ENCODE data around the gene HSD17B10. TPM values are rescaled to one million over a fixed set of nuclear protein-coding genes. Genes with fewer than 3 reads are reported as not detected.

Gene HSD17B10
- total and polyA plus RNA-seq, 2 of the 13 experiments (the other 11 are each of a cell fraction or from before 2014, with no cell fraction given) = 68.7 to 84.7 TPM

DNA sequence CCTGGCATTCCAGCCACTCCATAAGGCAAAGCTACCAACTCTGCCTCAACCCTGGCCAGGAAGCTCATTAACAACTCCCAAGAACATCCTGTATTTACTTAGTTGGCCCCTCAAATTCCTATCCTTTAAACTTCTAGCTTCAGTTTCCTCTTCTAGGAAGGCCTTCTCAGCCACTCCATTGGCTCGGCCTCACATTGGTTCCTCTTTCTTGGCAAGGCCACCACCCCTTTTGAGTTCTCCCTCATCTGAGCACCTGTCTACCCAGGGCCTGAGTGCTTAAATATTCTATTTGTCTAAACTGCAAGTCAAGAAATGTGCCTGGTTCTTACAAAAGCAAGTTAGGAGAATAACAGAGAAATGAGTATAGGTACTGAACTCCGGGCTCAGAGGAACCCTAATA is 21.7 kb downstream of the HSD17B10 start:
- Histone ChIP-seq H3K9ac (ENCODE audit: insufficient read depth, low read depth, low read length) (no peak overlapping the region), H3K4me1 (ENCODE audit: insufficient read depth, low read length) (no peaks in the 10 kb centered on the region), H3K27me3 (ENCODE audit: control insufficient read depth in 1 of 2, insufficient read depth in 2 of 2, low read length in 2 of 2) (no peaks in the 10 kb centered on the region), H2AFZ (ENCODE audit: low read length) (no peak overlapping the region), H3K36me3 (replicated peaks in 1 of 2; ENCODE audit: control insufficient read depth in 1 of 2, insufficient read depth in 2 of 2, low read length in 2 of 2) (peaks cover 2 to 51% of the 10 kb centered on the region in 2 experiments), H4K20me1 (ENCODE audit: insufficient read depth, low read length) (no peaks in the 10 kb centered on the region), H3K9me3 (ENCODE audit: low read length) (no peaks in the 10 kb centered on the region), H3K79me2 (ENCODE audit: insufficient read depth, low read length) (peaks cover 7% of the 10 kb centered on the region), H3K4me3 (replicated peaks in 1 of 3; ENCODE audit: insufficient read depth in 1 of 3, low read depth in 2 of 3, low read length in 3 of 3) (no peak overlapping the region), H3K27ac (ENCODE audit: extremely low read length, insufficient read depth, low read length) (no peak overlapping the region), H3K4me2 (ENCODE audit: low read depth, low read length) (no peak overlapping the region)
- POLR2A ChIA-PET = no interaction called here
- CTCF ChIA-PET (ENCODE audit: low intra/inter-chr PET ratio, low total read pairs) = no interaction called here
- BruUV-seq (replicated peaks) = no TSS peak
- 100% methylated on average over 2 of the region's 2 CpGs for WGBS (ENCODE audit: low lambda C conversion rate)
- ATAC-seq = no peak
- in situ Hi-C loops (cut with HindIII; ENCODE audit: extremely low pct_ligation_motif_present, low pct_unique_long_range_greater_than_20kb) (no loop called here), intact Hi-C loops (cut with micrococcal nuclease; ENCODE audit: unreplicated experiment) (no loop called here)
- DNase-seq (ENCODE audit: low spot score) = no peak
- no peak for FAIRE-seq
- TF ChIP-seq, protein P1, sequence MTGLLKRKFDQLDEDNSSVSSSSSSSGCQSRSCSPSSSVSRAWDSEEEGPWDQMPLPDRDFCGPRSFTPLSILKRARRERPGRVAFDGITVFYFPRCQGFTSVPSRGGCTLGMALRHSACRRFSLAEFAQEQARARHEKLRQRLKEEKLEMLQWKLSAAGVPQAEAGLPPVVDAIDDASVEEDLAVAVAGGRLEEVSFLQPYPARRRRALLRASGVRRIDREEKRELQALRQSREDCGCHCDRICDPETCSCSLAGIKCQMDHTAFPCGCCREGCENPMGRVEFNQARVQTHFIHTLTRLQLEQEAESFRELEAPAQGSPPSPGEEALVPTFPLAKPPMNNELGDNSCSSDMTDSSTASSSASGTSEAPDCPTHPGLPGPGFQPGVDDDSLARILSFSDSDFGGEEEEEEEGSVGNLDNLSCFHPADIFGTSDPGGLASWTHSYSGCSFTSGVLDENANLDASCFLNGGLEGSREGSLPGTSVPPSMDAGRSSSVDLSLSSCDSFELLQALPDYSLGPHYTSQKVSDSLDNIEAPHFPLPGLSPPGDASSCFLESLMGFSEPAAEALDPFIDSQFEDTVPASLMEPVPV (CRISPR knock-in tag; IDR thresholded peaks at IDR 0.05) = no peak
- TF ChIP-seq ERF (CRISPR knock-in tag; IDR thresholded peaks at IDR 0.05) = no peak
- TF ChIP-seq, protein P2, sequence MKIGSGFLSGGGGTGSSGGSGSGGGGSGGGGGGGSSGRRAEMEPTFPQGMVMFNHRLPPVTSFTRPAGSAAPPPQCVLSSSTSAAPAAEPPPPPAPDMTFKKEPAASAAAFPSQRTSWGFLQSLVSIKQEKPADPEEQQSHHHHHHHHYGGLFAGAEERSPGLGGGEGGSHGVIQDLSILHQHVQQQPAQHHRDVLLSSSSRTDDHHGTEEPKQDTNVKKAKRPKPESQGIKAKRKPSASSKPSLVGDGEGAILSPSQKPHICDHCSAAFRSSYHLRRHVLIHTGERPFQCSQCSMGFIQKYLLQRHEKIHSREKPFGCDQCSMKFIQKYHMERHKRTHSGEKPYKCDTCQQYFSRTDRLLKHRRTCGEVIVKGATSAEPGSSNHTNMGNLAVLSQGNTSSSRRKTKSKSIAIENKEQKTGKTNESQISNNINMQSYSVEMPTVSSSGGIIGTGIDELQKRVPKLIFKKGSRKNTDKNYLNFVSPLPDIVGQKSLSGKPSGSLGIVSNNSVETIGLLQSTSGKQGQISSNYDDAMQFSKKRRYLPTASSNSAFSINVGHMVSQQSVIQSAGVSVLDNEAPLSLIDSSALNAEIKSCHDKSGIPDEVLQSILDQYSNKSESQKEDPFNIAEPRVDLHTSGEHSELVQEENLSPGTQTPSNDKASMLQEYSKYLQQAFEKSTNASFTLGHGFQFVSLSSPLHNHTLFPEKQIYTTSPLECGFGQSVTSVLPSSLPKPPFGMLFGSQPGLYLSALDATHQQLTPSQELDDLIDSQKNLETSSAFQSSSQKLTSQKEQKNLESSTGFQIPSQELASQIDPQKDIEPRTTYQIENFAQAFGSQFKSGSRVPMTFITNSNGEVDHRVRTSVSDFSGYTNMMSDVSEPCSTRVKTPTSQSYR (CRISPR knock-in tag; IDR thresholded peaks at IDR 0.05; ENCODE audit: borderline replicate concordance) = no peak
- no peak for TF ChIP-seq BORCS8-MEF2B (CRISPR knock-in tag; IDR thresholded peaks at IDR 0.05)
- TF ChIP-seq FLYWCH1 (CRISPR knock-in tag; IDR thresholded peaks at IDR 0.05) = no peak
- TF ChIP-seq KLF12 (CRISPR knock-in tag; IDR thresholded peaks at IDR 0.05; ENCODE audit: borderline replicate concordance) = no peak
- TF ChIP-seq TCF7L2 (IDR thresholded peaks at IDR 0.05; ENCODE audit: low read depth, low read length) = no peak
- TF ChIP-seq PHB2 (IDR thresholded peaks at IDR 0.05; ENCODE audit: partially characterized antibody) = no peak
- TF ChIP-seq, protein P3, sequence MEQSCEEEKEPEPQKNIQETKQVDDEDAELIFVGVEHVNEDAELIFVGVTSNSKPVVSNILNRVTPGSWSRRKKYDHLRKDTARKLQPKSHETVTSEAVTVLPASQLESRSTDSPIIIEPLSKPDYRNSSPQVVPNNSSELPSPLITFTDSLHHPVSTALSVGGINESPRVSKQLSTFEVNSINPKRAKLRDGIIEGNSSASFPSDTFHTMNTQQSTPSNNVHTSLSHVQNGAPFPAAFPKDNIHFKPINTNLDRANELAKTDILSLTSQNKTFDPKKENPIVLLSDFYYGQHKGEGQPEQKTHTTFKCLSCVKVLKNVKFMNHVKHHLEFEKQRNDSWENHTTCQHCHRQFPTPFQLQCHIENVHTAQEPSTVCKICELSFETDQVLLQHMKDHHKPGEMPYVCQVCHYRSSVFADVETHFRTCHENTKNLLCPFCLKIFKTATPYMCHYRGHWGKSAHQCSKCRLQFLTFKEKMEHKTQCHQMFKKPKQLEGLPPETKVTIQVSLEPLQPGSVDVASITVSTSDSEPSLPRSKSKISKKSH (CRISPR knock-in tag; IDR thresholded peaks at IDR 0.05; ENCODE audit: borderline replicate concordance) = no peak
- TF ChIP-seq ZNF34 (CRISPR knock-in tag; IDR thresholded peaks at IDR 0.05; ENCODE audit: borderline replicate concordance) = no peak
- TF ChIP-seq ZNF563 (CRISPR knock-in tag; IDR thresholded peaks at IDR 0.05) = no peak
- TF ChIP-seq KLF13 (CRISPR knock-in tag; IDR thresholded peaks at IDR 0.05) = no peak
- TF ChIP-seq, protein P4, sequence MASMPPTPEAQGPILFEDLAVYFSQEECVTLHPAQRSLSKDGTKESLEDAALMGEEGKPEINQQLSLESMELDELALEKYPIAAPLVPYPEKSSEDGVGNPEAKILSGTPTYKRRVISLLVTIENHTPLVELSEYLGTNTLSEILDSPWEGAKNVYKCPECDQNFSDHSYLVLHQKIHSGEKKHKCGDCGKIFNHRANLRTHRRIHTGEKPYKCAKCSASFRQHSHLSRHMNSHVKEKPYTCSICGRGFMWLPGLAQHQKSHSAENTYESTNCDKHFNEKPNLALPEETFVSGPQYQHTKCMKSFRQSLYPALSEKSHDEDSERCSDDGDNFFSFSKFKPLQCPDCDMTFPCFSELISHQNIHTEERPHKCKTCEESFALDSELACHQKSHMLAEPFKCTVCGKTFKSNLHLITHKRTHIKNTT (CRISPR knock-in tag; IDR thresholded peaks at IDR 0.05) = no peak
- no peak for TF ChIP-seq ZNF282 (IDR thresholded peaks at IDR 0.05; ENCODE audit: partially characterized antibody)
- TF ChIP-seq NFE2L1 (CRISPR knock-in tag; IDR thresholded peaks at IDR 0.05; ENCODE audit: borderline replicate concordance) = no peak
- TF ChIP-seq MAZ (IDR thresholded peaks at IDR 0.05; ENCODE audit: borderline replicate concordance, low read depth, low read length) = no peak
- no peak for TF ChIP-seq MAZ (CRISPR knock-in tag; IDR thresholded peaks at IDR 0.05; ENCODE audit: low read depth)
- no peak for TF ChIP-seq SMARCC2 (IDR thresholded peaks at IDR 0.05)
- TF ChIP-seq ARID2 (CRISPR knock-in tag; IDR thresholded peaks at IDR 0.05; ENCODE audit: borderline replicate concordance) = no peak
- no peak for TF ChIP-seq ZNF737 (CRISPR knock-in tag; IDR thresholded peaks at IDR 0.05; ENCODE audit: borderline replicate concordance)

Measured in HepG2 (cell line).